ENCODE measurements around the gene CDK14. TPM values are rescaled to one million over a fixed set of nuclear protein-coding genes. Genes with fewer than 3 reads are reported as not detected.

CDK14 gene
- total and polyA plus RNA-seq, 4 donors = 4.2 to 12.4 (median 7.4) TPM

GRCh38 chr7:90920336-90920735 is 324.2 kb downstream of the CDK14 start:
- no peaks in the 10 kb centered on the region for H3K4me1 ChIP-seq (ENCODE audit: control insufficient read depth in 4 of 4, insufficient read depth in 4 of 4, low read length in 3 of 4)
- TF ChIP-seq YY1 (IDR thresholded peaks at IDR 0.05) (no peak), JUND (IDR thresholded peaks at IDR 0.05) (no peak), CTCF (IDR thresholded peaks at IDR 0.05; ENCODE audit: low read depth, low read length, missing input control) (no peak), RAD21 (IDR thresholded peaks at IDR 0.05) (no peak), HNF4A (conservative IDR thresholded peaks at IDR 0.05) (no peak), SP1 (IDR thresholded peaks at IDR 0.05) (no peak), RXRA (IDR thresholded peaks at IDR 0.05) (no peak), MAX (IDR thresholded peaks at IDR 0.05) (no peak), ZBTB33 (IDR thresholded peaks at IDR 0.05) (no peak), NR2F2 (IDR thresholded peaks at IDR 0.05) (no peak), EGR1 (IDR thresholded peaks at IDR 0.05; ENCODE audit: low read depth in 2 of 2) (no peak), FOXA1 (IDR thresholded peaks at IDR 0.05) (no peak), HNF4G (IDR thresholded peaks at IDR 0.05) (no peak), ATF3 (IDR thresholded peaks at IDR 0.05) (no peak), TAF1 (conservative IDR thresholded peaks at IDR 0.05) (no peak)
- H3K27ac ChIP-seq (ENCODE audit: low read depth in 1 of 2, low read length in 2 of 2) = no peak overlapping the region
- no peaks in the 10 kb centered on the region for H3K27me3 ChIP-seq (ENCODE audit: control insufficient read depth in 4 of 4, insufficient read depth in 4 of 4, low read length in 3 of 4)
- peaks cover 0 to 4% (median 2%) of the 10 kb centered on the region in 4 donors for H3K36me3 ChIP-seq (ENCODE audit: control insufficient read depth in 4 of 4, insufficient read depth in 3 of 4, low read depth in 1 of 4, low read length in 3 of 4)
- no peak overlapping the region for H3K9ac ChIP-seq (ENCODE audit: low read depth in 1 of 2, low read length in 2 of 2)
- H3K9me3 ChIP-seq (ENCODE audit: control insufficient read depth in 4 of 4, low read length in 3 of 4) = no peaks in the 10 kb centered on the region
- DNase-seq (ENCODE audit: low spot score) = no peak
- H3K4me3 ChIP-seq (ENCODE audit: low read depth in 1 of 3, low read length in 3 of 3) = no peak overlapping the region
- WGBS = 84% methylated on average over 1 of the region's 1 CpG

GRCh38 chr7:90923541-90923997 is 327.4 kb downstream of the CDK14 start:
- H3K4me3 ChIP-seq (ENCODE audit: low read depth in 1 of 3, low read length in 3 of 3) = no peak overlapping the region
- peaks cover 0 to 2% (median 0%) of the 10 kb centered on the region in 4 donors for H3K36me3 ChIP-seq (ENCODE audit: control insufficient read depth in 4 of 4, insufficient read depth in 3 of 4, low read depth in 1 of 4, low read length in 3 of 4)
- no peaks in the 10 kb centered on the region for H3K4me1 ChIP-seq (ENCODE audit: control insufficient read depth in 4 of 4, insufficient read depth in 4 of 4, low read length in 3 of 4)
- H3K9me3 ChIP-seq (ENCODE audit: control insufficient read depth in 4 of 4, low read length in 3 of 4) = no peaks in the 10 kb centered on the region
- no peak for DNase-seq (ENCODE audit: low spot score)
- WGBS = 97% methylated on average over 2 of the region's 2 CpGs
- no peak overlapping the region for H3K9ac ChIP-seq (ENCODE audit: low read depth in 1 of 2, low read length in 2 of 2)
- H3K27me3 ChIP-seq (ENCODE audit: control insufficient read depth in 4 of 4, insufficient read depth in 4 of 4, low read length in 3 of 4) = no peaks in the 10 kb centered on the region
- no peak overlapping the region for H3K27ac ChIP-seq (ENCODE audit: low read depth in 1 of 2, low read length in 2 of 2)
- TF ChIP-seq GABPA (IDR thresholded peaks at IDR 0.05 in 1 of 2, conservative IDR thresholded peaks at IDR 0.05 in 1 of 2) (no peak), YY1 (IDR thresholded peaks at IDR 0.05) (no peak), RXRA (IDR thresholded peaks at IDR 0.05) (no peak), FOXA2 (IDR thresholded peaks at IDR 0.05) (no peak), CTCF (IDR thresholded peaks at IDR 0.05; ENCODE audit: low read depth, low read length, missing input control) (no peak), EGR1 (IDR thresholded peaks at IDR 0.05; ENCODE audit: low read depth in 2 of 2) (no peak), REST (IDR thresholded peaks at IDR 0.05) (no peak), NR2F2 (IDR thresholded peaks at IDR 0.05) (no peak), MAX (IDR thresholded peaks at IDR 0.05) (no peak), SP1 (IDR thresholded peaks at IDR 0.05) (no peak), HNF4G (IDR thresholded peaks at IDR 0.05) (no peak), RAD21 (IDR thresholded peaks at IDR 0.05) (no peak), JUND (IDR thresholded peaks at IDR 0.05) (no peak), ATF3 (IDR thresholded peaks at IDR 0.05) (no peak), HNF4A (conservative IDR thresholded peaks at IDR 0.05) (no peak), TAF1 (conservative IDR thresholded peaks at IDR 0.05) (no peak), FOXA1 (IDR thresholded peaks at IDR 0.05) (no peak)
